AG08395 (cell line): ENCODE data around the gene HILPDA.
"Not testable (repeated sequence)": the region's sequence is repeated elsewhere in the genome, so short reads cannot be mapped to it uniquely, and the experiment has no call there.

ENCODE experiments used
- DNase-seq: peaks from one replicate; pipeline ENCODE4 v3.0.0; 2012; ENCODE audit warnings: mixed read lengths, low spot score

The HILPDA gene

DNA sequence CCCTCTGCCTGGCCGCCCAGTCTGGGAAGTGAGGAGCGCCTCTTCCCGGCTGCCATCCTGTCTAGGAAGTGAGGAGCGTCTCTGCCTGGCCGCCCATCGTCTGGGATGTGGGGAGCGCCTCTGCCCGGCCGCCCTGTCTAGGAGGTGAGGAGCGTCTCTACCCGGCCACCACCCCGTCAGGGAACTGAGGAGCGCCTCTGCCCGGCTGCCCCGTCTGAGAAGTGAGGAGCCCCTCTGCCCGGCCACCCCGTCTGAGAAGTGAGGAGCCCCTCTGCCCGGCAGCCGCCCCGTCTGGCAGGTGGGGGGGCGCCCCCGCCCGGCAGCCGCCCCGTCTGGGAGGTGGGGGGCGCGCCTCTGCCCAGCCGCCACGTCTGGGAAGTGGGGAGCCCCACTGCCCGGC, 7.7 kb downstream of the HILPDA start:
- not testable (repeated sequence) for DNase-seq

DNA sequence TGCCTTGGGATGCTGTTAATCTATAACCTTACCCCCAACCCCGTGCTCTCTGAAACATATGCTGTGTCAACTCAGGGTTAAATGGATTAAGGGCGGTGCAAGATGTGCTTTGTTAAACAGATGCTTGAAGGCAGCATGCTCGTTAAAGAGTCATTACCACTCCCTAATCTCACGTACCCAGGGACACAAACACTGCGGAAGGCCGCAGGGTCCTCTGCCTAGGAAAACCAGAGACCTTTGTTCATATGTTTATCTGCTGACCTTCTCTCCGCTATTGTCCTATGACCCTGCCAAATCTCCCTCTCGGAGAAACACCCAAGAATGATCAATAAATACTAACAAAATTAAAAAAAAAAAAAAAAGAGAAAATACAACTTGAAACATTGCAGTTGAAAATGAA, 8.3 kb downstream of the HILPDA start:
- not testable (repeated sequence) for DNase-seq

DNA sequence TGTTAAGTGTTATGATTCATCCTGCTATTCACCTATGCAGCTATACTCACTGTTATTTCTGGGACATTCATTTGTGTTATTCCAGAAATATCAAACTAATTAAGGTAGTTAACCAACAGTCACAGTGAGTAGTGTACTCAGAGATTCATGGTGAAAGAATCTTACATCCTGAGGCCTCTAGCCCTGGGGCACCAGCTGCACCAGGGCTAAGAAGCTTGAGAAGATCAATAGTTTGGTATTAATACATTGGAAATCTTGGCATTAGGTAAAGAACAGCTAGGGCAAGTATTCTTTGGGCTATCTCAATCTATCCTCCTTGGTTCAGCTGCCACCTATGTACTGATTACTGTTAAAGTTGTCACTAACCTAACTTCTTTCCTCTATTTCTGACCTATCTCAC, 11.2 kb downstream of the HILPDA start:
- DNase-seq, result not testable (repeated sequence)

DNA sequence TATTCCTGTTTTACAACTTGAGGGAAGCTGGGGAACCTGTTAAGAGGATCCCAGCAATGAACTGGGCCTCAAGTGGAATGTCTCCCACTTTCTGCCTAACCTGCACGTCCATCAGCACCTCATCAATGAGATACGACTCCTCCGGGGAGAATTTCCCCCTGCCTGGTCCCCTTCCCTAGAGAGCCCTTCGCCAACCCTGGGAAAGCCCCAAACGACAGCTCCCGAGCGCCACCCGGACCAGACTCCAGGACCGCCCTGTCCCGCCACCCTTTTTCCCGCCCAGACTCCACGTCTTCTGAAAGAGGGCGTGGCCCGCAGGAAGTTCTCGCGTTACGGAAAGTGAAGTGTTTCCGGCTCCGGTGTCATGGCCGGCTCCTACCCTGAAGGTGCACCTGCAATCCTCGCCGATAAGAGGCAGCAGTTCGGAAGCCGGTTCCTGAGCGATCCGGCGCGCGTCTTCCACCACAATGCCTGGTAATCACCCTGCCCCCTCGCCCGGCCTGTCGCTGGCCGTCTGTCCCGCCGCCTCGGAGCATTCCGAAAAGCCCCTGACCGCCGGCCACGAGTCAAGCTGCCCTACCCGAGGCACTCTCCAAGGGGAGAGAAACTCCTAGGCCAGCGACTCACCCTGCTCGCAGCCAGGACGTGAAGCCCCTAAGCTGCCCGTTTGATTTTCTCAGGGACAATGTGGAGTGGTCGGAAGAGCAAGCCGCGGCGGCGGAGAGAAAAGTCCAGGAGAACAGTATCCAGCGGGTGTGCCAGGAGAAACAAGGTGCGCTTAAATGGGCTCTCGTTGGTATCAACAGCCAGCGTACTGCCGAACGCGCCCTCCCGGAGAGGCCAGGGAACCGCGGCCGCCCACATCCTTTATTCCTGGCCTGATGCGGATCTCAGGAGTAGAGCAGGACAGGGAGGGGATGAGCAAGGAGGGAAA, 21.0 kb downstream of the HILPDA start, which contains the start of gene METTL2B:
TSS of gene METTL2B (plus strand) at position 347 of the 934 bp plus-strand sequence. CDS start at position 365, 18 bp downstream.
- DNase-seq, result peak; percentile 82

DNA sequence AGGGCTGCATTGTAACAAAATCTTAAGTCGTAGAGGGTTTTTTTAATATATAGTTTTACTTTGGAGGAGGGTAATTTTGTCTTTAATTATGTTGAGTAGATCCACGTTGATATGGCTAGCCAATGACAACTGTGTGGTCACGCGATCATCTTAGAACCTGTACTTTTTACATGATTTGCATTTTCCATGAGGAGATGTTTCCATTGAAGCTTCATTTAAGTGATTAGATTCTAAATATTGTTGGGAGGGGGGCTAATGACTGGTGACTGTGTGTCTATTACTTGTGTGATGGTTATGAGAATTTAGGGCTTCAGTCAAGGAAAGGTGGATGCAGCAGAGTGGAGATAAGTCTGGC, 21.6 kb downstream of the HILPDA start:
- not testable (repeated sequence) for DNase-seq

DNA sequence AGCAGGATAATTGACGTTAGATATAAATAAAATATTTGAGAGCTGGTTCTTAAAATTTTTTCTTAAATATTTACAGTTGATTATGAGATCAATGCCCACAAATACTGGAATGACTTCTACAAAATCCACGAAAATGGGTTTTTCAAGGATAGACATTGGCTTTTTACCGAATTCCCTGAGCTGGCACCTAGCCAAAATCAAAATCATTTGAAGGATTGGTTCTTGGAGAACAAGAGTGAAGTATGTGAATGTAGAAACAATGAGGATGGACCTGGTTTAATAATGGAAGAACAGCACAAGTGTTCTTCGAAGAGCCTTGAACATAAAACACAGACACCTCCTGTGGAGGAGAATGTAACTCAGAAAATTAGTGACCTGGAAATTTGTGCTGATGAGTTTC, 23.4 kb downstream of the HILPDA start:
- DNase-seq, result not testable (repeated sequence)

DNA sequence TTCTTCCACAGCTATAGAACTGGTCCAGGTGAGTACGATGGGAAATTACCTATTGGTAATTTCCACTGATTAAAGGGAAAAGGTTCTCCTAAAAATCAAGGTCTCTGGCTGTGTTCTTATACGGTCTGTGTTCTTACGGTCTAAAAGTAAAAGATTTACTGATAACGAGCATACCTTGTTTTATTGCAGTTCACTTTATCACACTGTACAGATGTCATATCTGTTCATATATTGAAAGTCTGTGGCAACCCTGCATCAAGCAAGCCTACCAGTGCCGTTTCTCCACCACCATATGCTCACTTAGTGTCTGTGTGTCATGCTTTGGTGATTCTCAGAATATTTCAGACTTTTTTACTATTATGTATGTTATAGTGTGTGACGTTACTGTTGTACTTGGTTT, 32.5 kb downstream of the HILPDA start:
- DNase-seq, result not testable (repeated sequence)

DNA sequence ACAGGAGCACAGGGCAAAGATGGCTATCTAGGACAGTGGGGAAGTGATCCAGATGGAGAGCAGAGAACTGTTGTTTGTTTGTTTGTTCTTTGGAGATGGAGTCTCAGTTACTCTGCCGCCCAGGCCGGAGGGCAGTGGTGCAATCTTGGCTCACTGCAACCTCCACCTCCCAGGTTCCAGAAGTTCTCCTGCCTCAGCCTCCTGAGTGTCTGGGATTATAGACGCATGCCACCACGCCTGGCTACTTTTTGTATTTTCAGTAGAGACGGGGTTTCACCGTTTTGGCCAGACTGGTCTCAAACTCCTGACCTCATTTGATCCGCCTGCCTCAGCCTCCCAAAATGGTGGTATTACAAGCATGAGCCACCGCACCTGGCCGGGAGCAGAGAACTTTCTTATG, 41.7 kb downstream of the HILPDA start:
- no peak for DNase-seq

DNA sequence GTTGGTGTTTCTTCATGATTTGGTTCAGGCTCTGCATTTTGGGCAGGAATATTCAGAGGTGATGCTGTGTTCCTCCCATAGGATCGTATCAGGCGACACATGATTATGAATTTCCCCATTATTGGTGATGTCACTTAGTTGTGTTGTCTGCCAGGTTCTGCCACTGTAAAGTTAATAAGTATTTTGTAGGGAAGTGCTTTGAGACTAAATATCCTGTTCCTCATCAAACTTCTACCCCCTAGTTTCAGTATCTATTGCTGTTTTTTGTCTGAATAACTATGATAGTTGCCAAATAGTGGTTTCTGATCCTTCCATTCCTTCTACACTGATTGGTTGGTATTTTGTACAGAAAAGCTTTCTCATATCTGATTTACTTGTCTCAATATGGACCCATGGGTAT, 49.7 kb downstream of the HILPDA start:
- not testable (repeated sequence) for DNase-seq

DNA sequence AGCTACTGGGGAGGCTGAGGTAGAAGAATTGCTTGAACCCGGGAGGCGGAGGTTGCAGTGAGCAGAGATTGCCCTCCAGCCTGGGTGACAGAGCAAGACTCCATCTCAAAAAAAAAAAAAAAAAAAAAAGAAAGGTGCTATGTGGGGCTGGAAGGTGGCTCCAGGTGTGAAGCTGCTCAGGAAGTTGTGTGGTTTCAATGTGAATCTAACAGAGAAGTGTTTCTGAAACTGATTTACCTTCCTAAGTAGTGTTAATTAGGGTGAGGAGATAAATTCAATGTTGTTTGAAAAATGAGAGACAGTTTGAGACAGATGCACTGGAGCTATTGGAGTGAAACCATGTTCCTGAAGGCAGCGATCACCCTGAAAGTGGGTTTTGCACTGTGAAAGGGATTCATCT, 51.1 kb downstream of the HILPDA start:
- not testable (repeated sequence) for DNase-seq

DNA sequence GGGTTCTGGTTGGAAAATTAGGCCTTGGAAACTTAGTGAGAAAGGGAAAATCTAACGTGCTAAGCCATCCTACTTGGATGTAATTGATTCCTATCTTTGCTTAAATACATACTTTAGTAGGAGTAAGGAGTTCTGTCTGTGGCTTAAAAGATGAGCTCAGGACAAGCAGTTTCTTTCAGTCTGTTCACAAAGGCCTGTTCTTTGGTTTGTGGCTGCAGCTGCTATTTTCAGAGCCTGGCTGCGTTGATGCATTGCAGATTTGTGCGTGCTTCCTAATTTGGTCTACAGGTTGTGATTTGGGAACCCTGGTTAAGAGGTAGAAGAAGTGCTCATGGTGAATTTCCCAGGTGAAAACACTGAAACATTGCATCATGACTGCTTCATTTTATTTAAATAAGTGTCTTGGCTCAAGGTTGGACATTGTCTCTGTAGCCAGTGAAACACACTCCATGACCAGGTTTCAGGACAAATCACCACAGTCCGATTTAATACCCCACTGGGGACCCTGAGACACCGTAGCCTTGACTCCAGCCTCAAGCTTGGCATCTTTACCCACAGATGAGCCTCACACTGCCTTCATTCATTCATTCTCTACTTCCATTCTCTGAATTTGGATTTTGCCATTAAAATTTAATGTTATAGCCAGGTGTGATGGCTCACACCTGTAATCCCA, 51.8 kb downstream of the HILPDA start:
- not testable (repeated sequence) for DNase-seq
